Activated CD8-positive, alpha-beta memory T cell treated with anti-CD3 and anti-CD28 coated beads for 4 hours (primary cell): Measurements from ENCODE around the gene ZNF497.
A peak's percentile ranks its signal among the peaks of the same experiment; 100 is the strongest.
"Not testable (repeated sequence)": the region's sequence is repeated elsewhere in the genome, so short reads cannot be mapped to it uniquely, and the experiment has no call there.

Source experiments
- DNase-seq, 2 donors: peaks; one replicate each; pipeline ENCODE4 v3.0.0-alpha.2; 2020; ENCODE audit warnings: low read depth in 2 of 2

The ZNF497 gene

DNA sequence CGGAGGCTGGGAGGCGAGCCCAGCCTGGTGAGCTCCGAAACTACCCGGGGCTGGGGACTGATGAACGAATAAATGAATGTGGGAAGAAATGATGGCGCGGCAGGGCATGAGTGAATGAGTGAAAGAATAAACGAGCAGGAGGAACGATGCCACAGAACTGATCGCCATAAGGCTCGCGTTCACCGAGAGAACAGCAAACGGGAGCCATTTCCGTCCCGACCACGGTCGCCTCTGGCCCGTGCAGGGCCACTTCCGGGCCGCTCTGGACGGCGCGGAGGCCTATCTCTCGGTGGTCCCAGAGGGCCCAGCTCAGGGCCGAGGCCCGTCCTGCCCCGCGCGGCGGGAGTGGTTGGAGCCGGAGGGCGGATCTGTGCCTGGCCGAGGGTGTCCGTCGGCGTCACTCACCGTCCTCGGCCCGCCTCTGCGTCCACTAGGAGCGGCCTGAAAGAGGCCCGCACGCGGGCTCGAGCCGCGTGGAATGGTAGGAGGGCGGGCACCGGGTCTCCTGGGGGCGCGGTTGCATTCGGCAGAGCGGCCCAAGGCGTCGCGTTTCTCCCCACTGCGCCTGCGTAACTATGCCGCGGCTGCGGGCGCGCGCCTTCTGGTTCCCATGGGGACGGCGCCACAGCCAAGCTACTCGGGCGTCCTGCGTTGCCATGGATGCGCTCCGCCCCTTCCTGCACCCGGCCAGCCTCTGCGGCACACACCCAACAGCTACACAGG is at the start of gene ZNF497:
ZNF497 (minus strand) TSS at position 480 of the 723 bp plus-strand sequence. CDS start 5,116 bp downstream, outside the sequence.
- DNase-seq, result peak; percentile 94 to 95

DNA sequence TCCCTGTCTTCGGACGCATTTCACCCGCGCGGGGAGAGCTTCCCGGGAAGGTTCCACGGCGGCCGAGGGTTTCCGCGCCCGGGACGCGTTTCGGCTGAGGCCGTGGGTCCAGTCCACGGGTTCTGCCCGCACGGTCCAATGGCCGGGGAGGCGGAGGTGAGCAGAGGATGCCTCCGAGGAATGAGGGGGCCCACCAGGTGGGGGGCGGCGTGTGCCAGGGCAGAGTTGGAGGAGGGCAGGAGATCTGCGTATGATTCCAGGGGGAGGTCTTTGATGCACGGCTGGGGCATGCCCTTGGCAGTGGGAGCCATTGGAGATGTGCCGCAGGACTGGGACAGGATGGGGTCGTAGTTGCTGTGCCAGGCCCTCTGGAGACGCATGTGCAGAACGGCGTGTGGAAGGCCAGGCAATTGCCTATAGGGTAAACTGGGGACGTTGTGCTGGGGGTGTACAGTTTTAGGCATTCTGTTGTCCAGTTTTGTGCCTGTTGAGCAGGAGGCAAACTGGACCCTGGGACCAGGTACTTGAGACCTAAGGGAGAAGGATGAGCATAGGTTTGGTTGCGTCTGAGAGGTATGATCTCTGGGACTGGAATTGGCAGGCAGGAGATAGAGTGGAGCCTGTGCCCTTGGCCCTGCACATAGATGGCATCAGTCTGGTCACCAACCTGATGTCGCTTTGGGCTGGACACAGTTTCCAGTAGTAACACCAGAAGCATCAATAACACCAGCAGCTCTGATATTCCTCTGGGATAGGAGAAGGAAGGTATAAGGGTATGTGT is 46.6 kb upstream of the ZNF497 start:
- DNase-seq, result no peak

DNA sequence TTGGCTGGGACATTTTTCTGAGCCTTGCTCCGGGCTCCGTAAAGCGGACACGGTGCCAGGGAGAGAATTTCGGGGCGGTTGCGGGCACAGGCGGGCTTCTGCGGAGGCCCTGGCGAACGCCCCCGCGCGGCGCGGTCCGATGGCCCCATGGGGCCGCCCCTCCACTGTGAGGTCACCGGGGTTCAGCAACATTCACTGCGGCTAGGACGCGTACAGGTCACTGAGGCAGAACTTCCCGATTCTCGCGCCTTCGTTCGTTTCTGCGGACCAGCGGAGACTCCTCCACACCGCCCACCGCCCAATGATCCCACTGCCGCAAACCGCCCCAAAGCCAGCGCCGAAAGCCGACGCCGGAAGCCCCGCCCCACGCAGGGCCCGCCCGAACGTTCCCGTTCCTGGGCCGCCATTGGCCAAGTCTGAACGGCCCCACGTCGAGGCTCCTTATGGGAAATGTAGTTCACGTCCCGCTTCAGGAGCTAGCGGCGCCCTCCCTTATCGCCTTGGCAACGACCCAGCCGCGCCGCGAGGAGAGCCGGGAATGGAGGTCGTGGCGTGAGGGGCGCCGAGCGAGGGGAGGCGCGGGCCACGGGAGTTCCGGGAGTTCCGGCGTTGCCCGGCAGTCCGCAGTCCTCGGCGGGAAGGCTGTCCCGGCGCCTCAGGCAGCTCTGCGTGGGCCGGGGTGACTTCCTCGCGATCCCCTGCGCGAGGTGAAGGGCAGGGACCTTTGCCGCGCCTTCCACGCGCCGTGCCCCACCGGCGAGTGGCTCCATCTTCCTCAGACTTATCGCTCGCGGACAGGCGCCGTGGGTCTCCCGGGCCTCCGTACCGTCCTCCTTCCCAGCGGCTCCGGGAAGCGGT is 45.8 kb upstream of the ZNF497 start, which contains the start of gene ZNF584:
ZNF584 (plus strand) TSS at position 498 of the 858 bp plus-strand sequence. CDS start 499 bp downstream, outside the sequence.
- peak; percentile 90 to 92 for DNase-seq

DNA sequence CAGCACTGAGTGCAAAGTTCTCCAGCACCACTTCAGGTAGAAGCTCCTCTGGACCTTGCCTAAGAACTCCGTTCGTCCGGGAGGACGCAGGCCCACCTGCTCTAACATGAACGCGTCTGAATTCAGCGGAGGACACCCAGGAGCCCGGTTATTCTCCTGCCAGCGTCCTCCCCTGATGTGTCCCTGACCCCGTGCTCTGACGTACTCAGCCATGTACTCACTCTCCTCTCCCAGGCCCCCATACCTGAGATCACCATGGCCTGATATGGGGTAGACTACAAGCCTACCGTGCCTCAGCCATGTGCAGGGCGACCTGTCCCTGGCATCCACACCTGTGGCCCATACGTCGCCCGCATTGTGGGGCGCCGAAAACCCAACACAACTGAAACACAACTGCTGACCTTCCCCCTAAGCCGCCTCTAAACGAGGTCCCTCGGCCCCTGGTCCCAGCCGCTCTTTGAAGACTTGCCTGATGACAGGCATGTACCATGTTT is 45.2 kb upstream of the ZNF497 start:
- DNase-seq, result no peak

DNA sequence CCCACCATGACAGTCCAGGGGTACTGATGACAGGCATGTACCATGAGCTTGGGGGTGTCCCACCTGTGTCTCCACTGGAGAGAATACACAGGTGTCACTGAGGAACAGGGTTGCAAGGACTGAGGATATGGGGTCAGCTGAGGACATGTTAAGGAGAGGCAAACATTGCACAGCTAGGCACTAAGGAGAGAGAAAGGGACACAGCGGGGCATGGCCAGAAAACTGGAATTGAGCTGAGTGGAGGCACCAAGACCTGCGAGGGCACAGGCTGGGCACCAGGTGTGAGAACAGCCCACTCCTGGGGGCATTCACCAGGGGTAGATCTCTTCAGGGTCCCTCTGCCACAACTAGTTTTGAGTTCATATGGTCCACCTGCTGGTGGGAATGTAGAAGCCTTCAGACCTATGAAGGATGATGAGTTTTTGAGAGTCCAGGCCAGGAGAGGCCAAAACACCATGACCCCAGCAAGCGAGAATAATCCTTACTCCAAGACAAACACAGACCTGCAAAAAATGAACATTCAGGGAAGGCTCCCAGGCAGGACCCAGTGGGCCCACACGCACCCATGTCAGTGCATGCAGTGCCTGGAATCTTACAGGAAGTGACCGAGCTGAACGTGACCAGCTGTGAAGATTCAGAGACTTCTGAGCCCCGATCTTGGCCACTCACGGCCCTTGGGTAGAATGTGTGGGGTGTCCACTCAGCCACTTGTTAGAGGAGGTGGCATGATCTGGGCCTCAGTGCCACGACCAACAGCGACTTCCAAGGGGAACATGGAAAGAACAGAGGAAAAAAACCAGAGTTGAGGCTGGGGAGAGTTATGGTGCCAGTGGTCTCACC is 44.5 kb upstream of the ZNF497 start:
- no peak for DNase-seq

DNA sequence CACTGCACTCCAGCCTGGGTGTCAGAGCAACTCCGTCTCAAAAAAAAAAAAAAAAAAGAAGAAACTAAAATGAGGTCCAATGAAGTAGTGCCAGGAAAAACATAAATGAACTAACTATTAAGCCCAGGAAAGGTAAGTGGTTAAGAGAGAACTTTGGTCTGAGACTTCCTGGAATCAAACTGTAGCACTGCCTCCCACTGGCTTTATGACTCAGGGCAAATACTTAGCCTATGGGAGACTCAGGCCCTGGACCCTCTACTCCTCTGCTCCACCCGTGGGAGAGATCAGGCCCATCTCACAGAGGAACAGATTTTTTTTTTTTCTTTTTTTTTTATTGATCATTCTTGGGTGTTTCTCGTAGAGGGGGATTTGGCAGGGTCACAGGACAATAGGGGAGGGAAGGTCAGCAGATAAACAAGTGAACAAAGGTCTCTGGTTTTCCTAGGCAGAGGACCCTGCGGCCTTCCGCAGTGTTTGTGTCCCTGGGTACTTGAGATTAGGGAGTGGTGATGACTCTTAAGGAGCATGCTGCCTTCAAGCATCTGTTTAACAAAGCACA is 41.4 kb upstream of the ZNF497 start:
- not testable (repeated sequence) for DNase-seq

DNA sequence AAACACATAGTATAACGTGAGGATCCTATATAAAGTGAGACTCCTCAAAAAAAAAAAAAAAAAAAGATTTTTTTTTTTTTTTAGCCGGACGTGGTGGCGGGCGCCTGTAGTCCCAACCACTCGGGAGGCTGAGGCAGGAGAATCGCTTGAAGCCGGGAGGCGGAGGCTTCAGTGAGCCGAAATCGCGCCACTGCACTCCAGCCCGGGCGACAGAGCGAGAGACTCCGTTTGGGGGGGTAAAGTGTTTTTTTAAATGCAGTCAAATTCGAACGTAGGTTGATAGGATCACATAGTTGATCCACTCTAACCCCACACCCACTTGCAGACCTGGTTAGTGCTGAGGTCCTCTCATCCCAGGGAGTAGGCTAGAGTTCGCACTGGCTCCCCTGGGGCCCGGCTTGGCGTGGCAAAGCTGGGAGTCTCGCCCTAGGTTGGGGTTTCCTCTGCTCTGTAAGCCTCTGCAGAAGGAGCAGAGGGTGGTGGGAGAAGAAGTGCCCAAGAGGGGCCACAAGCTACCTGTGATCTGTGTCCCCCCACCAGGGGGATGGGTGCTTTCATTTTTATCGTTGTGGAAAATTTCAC is 39.4 kb upstream of the ZNF497 start:
- DNase-seq, result no peak

DNA sequence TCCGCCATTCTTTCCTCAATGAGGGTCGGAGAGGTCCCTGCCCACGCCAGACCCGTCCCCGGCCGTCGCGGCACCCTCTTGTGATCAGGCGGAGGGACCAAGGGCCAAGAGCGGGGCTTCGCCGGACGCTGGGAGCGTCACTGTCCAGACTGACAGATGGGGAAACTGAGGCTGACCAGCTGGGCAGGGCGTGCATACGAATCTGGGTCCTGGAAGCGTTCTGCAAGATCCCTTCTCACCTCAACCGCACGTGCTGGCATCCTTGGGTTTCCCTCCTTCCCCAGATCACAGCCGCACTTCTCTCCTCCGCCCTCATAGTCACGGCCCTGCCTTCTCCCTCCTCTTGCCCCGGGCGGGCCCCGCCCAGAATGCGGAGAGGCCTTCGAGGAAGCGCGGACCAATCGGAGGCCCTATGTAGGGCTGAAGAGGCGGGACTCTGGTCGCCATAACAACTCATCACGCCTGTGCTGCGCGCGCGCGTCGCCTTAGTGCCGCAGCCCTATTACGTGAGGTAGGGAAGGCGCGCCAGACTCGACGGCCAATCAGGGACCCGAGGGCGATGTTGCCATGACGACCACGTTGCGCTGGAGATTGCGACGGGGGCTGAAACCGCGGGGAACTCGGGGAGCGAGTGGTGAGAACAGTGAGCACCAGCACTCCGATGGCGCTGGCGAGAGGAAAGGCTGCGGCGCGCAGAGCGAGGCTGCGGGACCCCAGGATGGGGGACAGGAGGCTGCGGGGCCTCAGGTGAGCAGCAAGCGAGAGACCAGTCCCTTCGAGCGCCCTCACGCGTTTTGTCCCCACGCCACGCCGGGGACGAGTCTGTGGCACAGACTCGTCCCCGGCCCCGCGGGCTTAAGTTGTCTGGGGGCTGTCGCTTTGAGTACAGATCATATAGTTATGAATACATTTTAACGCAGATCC is 38.6 kb upstream of the ZNF497 start:
- DNase-seq, result peak; percentile 98

DNA sequence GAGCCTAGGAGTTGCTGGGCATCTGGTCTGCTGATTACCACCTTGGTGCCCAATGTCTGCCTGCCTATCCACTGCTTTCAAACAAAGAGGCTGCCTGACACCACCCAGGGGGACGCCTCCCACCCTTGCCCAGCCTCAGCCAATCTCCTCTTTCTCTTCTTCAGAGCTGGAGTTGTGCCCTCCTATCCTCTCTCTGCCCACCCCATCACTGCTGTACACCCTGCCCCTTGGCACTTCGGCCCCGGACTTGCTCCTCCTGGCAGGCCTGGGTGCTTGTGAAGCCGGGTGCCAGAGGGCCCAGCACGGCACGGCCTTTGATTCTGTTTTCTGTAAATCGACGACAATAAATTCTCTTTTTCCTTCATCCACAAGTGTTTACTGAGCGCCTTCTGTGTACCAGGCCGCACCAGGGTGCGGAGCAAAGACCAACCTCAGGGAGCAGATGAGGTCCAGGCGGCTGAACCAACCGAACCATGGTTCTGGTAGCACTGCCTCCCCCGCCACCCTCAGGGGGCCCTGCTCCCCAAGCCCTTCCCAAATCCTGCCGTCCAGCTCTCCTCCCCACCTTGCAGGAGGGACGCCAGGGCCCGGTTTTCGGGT is 37.9 kb upstream of the ZNF497 start:
- no peak for DNase-seq

DNA sequence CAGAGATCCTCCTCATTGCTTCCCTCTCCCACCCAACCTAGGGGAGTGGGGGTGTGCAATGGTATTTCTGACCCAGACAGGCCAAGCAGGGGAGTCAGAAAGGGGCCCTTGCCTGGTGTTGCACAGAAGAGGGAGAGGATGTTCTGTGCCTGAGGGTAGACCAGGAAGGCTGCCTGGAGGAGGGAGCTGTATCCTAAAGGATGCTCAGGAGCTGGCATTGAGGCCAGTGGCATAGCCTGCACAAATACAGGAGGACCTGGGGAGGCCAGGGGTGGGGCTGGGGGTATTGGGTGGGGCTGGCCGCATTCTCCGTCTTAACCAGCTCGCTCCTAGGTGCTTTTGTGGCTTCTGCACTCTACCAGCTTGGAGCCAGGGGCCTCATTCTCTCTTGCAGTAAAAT is 37.4 kb upstream of the ZNF497 start:
- no peak for DNase-seq

DNA sequence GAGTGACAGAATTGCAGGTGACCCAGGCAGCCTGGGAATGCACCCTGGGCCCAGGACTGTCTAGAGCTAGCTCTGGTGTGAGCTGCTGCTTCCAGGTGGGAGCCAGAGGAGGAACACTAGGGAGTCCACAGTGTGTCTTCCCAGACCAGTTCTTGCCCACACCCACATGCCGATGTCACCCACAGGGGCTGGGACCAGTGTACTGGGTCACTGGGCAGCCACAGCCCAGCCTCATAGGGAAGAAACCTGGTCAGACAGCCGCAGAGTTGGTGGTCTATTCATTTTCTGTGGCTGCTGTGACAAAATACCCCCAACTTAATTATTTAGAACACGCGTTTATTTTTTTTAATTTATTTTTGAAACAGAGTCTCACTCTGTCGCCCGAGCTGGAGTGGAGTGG is 36.0 kb upstream of the ZNF497 start:
- no peak for DNase-seq

DNA sequence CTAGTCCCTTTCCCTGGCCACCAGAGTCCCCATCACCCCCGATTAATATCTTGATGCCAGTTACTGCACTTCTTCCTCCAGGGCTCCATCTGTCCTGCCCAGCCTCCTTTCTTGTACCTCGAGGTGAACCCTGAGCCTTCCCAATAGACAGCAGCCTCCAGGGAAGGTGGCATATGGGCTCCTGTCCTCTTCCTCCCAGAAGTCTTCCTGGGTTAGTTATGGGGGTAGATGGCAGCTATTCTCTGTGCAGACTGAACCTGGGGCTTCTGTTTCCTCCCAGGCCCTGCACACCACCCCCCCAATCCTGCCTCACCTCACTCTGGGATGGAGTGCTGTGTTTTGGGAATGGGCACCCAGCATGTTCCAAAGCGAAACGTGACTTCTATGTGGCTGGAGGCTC is 35.5 kb upstream of the ZNF497 start:
- no peak for DNase-seq

DNA sequence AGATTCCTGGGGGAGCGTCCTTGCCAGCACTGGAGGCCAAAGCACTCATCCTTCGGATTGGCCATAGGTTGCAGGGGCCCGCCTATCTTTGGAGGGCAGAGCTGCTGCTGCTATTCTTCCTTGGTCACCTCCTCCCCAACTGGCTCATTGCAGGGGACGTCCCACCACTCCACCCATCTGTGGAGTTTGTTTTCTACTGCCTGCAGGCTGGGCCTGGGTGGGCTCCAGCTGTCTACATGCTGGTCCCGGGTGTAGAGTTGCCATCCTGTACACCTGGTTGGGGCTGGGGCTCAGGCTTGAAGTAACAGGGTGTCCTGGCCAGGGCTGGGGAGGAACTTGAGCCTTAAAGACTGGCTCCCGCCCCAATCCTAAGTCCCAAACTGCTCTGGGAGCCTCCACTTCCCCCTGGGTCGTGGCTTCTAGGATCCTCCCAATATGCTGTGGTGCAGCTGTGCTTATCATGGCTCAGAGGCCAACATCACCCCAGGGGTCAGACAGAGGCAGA is 35.0 kb upstream of the ZNF497 start:
- no peak for DNase-seq

DNA sequence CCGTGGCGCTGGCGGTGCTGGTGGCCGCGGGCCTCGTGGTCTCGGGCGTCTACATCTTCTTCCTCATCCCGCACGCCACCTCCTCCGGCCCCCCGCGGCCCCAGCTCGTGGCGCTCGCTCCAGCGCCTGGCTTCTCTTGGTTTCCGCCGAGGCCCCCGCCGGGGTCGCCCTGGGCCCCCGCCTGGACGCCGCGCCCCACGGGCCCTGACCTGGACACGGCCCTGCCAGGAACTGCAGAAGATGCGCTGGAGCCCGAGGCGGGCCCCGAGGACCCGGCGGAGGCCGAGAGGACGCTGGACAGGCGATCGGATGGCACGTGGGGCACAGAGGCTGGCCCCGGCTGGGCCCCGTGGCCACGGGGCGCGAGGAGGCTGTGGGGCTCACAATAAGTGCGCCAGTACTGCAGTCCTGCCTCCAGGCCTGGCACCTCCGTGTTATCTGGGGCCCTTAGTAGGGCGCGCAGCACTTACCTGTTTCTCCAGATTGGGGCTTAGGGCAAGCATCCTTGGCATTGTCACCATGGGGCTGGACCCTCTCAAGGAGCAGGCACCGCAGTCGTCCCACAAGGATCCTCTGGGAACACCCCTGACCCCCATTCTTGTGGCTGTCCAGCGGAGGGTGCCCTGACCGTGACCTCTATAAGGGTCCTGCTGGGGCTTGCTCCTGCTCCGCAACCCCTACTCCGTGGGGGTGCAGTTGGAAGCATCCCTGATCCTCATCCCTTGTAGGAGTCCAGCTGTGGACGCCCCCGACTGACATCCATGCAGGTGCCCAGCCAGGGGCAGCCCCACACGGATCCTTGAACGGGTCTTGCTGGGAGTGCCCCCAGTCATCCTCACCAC is 34.4 kb upstream of the ZNF497 start:
- DNase-seq, result no peak

DNA sequence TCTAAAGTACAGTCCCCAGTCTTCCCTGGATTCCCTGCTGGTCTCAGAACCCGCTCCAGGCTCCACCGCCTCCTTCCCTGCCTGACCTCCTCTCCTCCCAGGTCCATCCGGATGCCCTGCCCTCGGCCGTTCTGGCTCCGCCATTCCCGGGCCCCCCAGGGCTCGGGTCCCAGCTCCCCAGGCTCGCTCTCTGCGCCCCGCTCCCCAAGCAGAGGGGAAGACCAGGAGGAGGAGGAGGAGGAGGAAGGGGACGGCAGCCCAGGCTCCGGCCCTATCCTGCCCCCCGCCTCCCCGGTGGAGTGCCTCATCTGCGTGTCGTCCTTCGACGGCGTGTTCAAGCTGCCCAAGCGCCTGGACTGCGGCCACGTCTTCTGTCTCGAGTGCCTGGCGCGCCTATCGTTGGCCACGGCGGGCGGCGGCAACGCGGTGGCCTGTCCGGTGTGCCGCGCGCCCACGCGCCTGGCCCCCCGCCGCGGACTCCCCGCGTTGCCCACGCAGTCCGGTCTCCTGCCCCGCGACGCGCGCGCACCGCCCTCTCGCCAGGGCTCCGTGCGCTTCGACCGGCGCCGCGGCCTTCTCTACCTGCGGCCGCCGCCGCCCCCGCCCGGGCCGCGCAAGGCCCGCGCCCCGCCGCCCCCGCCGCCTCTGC is 33.6 kb upstream of the ZNF497 start:
- no peak for DNase-seq

DNA sequence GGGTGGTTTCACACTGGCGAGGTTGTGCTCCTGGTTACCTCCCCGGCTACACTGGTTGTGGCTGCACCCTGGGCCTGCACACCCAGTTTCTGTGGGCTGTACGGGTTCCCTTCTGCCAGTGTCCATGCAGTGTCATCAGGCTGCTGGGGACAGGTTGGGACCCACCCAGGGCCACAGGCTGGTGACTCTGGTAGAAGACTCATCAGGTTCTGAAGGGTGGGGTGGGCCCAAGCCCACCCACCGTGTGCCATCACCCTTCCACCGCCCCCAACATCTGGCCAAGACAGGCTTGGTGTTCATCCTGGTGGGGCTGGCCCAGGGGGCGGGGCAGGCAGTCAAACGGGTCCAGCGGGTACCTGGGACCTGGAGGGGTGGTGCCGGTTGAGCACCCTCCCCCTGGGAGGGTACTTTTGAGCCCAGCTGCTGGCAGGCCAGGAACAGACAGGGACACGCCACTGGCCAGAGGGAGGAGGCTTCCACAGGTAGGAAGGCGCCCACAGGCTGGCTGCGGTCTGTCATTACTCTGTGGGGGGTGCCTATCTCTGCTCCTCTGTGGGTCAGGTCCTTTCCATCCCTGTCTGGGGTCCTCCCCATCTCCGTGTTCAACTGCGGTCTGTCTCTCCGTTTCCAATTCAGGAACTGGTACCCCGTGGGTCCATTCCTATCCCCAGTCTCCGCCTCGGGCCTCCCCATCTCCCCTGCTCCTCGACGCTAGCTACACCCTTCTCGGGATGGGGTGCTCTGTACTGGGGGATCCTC is 32.8 kb upstream of the ZNF497 start, which contains the start of gene RNF225:
RNF225 (plus strand) TSS at position 437 of the 759 bp plus-strand sequence. CDS start 434 bp downstream, outside the sequence.
- DNase-seq, result no peak
